ENCODE data around the gene RYR1.

Gene RYR1

GRCh38 chr19:38519168-38519567, 85.7 kb downstream of the RYR1 start:
- DNase-seq, result no peak

- DNase-seq, result no peak
These were observed 86.5 kb downstream of the RYR1 start for GRCh38 chr19:38519988-38520387.

GRCh38 chr19:38522915-38523314, 89.4 kb downstream of the RYR1 start:
- DNase-seq, result no peak

- DNase-seq, result no peak
These were observed 89.8 kb downstream of the RYR1 start for GRCh38 chr19:38523319-38523718.

- DNase-seq, result no peak
These were observed 90.9 kb downstream of the RYR1 start for GRCh38 chr19:38524369-38524768.

GRCh38 chr19:38524994-38525634, 91.6 kb downstream of the RYR1 start:
- no peak for DNase-seq

GRCh38 chr19:38526430-38526829, 92.9 kb downstream of the RYR1 start:
- no peak for DNase-seq

GRCh38 chr19:38527466-38528136, 94.1 kb downstream of the RYR1 start:
- DNase-seq, result no peak

GRCh38 chr19:38528213-38528755, 94.8 kb downstream of the RYR1 start:
- DNase-seq, result no peak

- DNase-seq, result no peak
These were observed 95.4 kb downstream of the RYR1 start for GRCh38 chr19:38528931-38529330.

- DNase-seq, result no peak
These were observed 98.0 kb downstream of the RYR1 start for GRCh38 chr19:38531515-38531914.

GRCh38 chr19:38532939-38533338, 99.4 kb downstream of the RYR1 start:
- no peak for DNase-seq

- no peak for DNase-seq
These were observed 101.1 kb downstream of the RYR1 start for GRCh38 chr19:38534574-38534973.

- DNase-seq, result no peak
These were observed 101.7 kb downstream of the RYR1 start for GRCh38 chr19:38535212-38535611.

GRCh38 chr19:38537071-38537936, 103.8 kb downstream of the RYR1 start:
- DNase-seq, result no peak

GRCh38 chr19:38538386-38538785, 104.9 kb downstream of the RYR1 start:
- DNase-seq, result no peak

GRCh38 chr19:38538793-38539528, 105.5 kb downstream of the RYR1 start:
- peak; percentile 72 for DNase-seq

GRCh38 chr19:38539751-38540150, 106.3 kb downstream of the RYR1 start:
- no peak for DNase-seq

- no peak for DNase-seq
These were observed 108.5 kb downstream of the RYR1 start for GRCh38 chr19:38542040-38542439.

GRCh38 chr19:38543286-38543806, 109.9 kb downstream of the RYR1 start:
- no peak for DNase-seq

GRCh38 chr19:38543807-38544568, 110.5 kb downstream of the RYR1 start:
- no peak for DNase-seq
